ENCODE data around the gene HOXB4. TPM values are rescaled to one million over a fixed set of nuclear protein-coding genes. Genes with fewer than 3 reads are reported as not detected.

Gene HOXB4
- total and polyA plus RNA-seq, 10 of the 15 experiments (the other 5 are each of a cell fraction or from before 2014, with no cell fraction given): 0.35 to 5.8 (median 3.0) TPM

DNA sequence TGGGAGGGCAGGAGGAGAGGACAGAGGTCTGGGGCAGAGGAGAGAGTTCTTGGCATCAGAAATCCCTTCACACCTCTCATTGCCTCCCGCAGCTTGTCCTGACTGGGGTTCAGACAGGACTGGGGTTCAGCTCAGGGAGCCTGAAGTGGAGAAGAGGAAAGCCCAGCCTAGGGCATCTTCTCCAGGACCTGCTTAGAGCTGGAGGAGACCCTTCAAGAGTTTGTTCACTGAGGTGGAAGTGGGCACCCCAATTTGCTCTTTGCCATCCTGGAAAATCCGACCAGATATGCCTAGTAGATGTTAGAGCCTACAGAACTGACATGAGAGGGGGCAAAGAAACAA lies 9.9 kb upstream of the HOXB4 start:
- FAIRE-seq: no peak
- intact Hi-C loops (cut with micrococcal nuclease; ENCODE audit: unreplicated experiment) (no loop called here), in situ Hi-C loops (cut with MboI) (no loop called here)
- no peaks in the 10 kb centered on the region for H3K9me3 ChIP-seq (replicated peaks; ENCODE audit: control insufficient read depth, insufficient read depth, low read length)
- no TSS peak for BruUV-seq (replicated peaks)
- WGBS (ENCODE audit: insufficient coverage, insufficient replicate concordance, low lambda C conversion rate, missing lambda C conversion rate): 0% methylated on average over 2 of the region's 2 CpGs
- no peaks in the 10 kb centered on the region for H3K36me3 ChIP-seq (ENCODE audit: control insufficient read depth in 2 of 2, insufficient read depth in 2 of 2, low read length in 1 of 2)
- no peak overlapping the region for H3K9ac ChIP-seq (ENCODE audit: control insufficient read depth, insufficient read depth, low read length)
- no peaks in the 10 kb centered on the region for H4K20me1 ChIP-seq (ENCODE audit: control insufficient read depth, insufficient read depth)
- no peak for ATAC-seq
- no peaks in the 10 kb centered on the region for H3K4me1 ChIP-seq (ENCODE audit: control insufficient read depth, insufficient read depth, low read length)
- TF ChIP-seq PAX5 (IDR thresholded peaks at IDR 0.05; ENCODE audit: borderline replicate concordance, low read depth, low read length) (no peak), CREB1 (IDR thresholded peaks at IDR 0.05; ENCODE audit: low read depth) (no peak), FOXM1 (IDR thresholded peaks at IDR 0.05; ENCODE audit: low read depth, low read length) (no peak), CREM (IDR thresholded peaks at IDR 0.05; ENCODE audit: low read depth) (no peak), EZH2 (IDR thresholded peaks at IDR 0.05; ENCODE audit: borderline replicate concordance, control insufficient read depth, low read depth, low read length) (no peak), RCOR1 (conservative IDR thresholded peaks at IDR 0.05; ENCODE audit: low read depth, low read length) (no peak), SREBF2 (IDR thresholded peaks at IDR 0.05; ENCODE audit: low read length) (no peak), PAX8 (IDR thresholded peaks at IDR 0.05) (no peak), SUPT20H (IDR thresholded peaks at IDR 0.05; ENCODE audit: borderline replicate concordance, control insufficient read depth, low read depth, low read length) (no peak), NR2F1 (conservative IDR thresholded peaks at IDR 0.05) (no peak), POLR2A (IDR thresholded peaks at IDR 0.05; ENCODE audit: low read depth, low read length) (no peak), E4F1 (IDR thresholded peaks at IDR 0.05; ENCODE audit: borderline replicate concordance, partially characterized antibody) (no peak), MEF2B (IDR thresholded peaks at IDR 0.05; ENCODE audit: partially characterized antibody, poor library complexity, severe bottlenecking) (no peak)
- TF ChIP-seq, protein P1, sequence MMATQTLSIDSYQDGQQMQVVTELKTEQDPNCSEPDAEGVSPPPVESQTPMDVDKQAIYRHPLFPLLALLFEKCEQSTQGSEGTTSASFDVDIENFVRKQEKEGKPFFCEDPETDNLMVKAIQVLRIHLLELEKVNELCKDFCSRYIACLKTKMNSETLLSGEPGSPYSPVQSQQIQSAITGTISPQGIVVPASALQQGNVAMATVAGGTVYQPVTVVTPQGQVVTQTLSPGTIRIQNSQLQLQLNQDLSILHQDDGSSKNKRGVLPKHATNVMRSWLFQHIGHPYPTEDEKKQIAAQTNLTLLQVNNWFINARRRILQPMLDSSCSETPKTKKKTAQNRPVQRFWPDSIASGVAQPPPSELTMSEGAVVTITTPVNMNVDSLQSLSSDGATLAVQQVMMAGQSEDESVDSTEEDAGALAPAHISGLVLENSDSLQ (IDR thresholded peaks at IDR 0.05): no peak
- TF ChIP-seq, protein P2, sequence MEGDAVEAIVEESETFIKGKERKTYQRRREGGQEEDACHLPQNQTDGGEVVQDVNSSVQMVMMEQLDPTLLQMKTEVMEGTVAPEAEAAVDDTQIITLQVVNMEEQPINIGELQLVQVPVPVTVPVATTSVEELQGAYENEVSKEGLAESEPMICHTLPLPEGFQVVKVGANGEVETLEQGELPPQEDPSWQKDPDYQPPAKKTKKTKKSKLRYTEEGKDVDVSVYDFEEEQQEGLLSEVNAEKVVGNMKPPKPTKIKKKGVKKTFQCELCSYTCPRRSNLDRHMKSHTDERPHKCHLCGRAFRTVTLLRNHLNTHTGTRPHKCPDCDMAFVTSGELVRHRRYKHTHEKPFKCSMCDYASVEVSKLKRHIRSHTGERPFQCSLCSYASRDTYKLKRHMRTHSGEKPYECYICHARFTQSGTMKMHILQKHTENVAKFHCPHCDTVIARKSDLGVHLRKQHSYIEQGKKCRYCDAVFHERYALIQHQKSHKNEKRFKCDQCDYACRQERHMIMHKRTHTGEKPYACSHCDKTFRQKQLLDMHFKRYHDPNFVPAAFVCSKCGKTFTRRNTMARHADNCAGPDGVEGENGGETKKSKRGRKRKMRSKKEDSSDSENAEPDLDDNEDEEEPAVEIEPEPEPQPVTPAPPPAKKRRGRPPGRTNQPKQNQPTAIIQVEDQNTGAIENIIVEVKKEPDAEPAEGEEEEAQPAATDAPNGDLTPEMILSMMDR (IDR thresholded peaks at IDR 0.05 in 2 of 3, conservative IDR thresholded peaks at IDR 0.05 in 1 of 3; ENCODE audit: control insufficient read depth in 2 of 3, extremely low read depth in 1 of 3, insufficient read depth in 1 of 3, low read depth in 3 of 3, low read length in 3 of 3): no peak
- H3K27ac ChIP-seq (ENCODE audit: control insufficient read depth, insufficient read depth): no peak overlapping the region
- H2AFZ ChIP-seq (ENCODE audit: control insufficient read depth, low read depth, low read length): no peak overlapping the region
- no peaks in the 10 kb centered on the region for H3K79me2 ChIP-seq (ENCODE audit: control insufficient read depth, insufficient read depth, low read length)
- ChIA-PET CTCF (interaction anchor here (0.8 to 3.3 kb wide), 19 partner anchors 13 to 617 kb away, joined by 3 to 22 read pairs (median 4); partner anchors contain the start of gene CDK5RAP3), SMC1A (ENCODE audit: uncharacterized antibody, unreplicated experiment) (interaction anchor here (0.6 to 3.0 kb wide), 13 partner anchors 11 to 754 kb away, joined by 3 to 23 read pairs (median 5); no protein-coding TSS in a partner anchor), RAD21 (ENCODE audit: unreplicated experiment) (interaction anchor here (0.8 to 2.6 kb wide), 11 partner anchors 30 to 508 kb away, joined by 3 to 13 read pairs (median 5); no protein-coding TSS in a partner anchor), POLR2A (interaction anchor here (0.6 to 1.1 kb wide), 4 partner anchors 87 to 504 kb away, joined by 3 to 7 read pairs (median 4); no protein-coding TSS in a partner anchor)
- H3K4me2 ChIP-seq (ENCODE audit: control insufficient read depth, insufficient read depth): no peak overlapping the region
- no peak overlapping the region for H3K4me3 ChIP-seq
- H3K27me3 ChIP-seq (replicated peaks in 1 of 2; ENCODE audit: control insufficient read depth in 2 of 2, insufficient read depth in 2 of 2, low read length in 1 of 2): peaks cover 0 to 8% of the 10 kb centered on the region in 2 experiments; a peak in 3 of 4 replicates
- no peak for DNase-seq (ENCODE audit: low read depth, low spot score)

Data from GM12878 (cell line).